Left lung (tissue), 10 donors: Measurements from ENCODE around the gene ADAP1. TPM values are rescaled to one million over a fixed set of nuclear protein-coding genes. Genes with fewer than 3 reads are reported as not detected.

Source experiments
- ATAC-seq: fragments of 200-7000 bp; cut with Tn5 transposase; one replicate; pipeline ENCODE4 v1.9.1; 2020; ENCODE audit warnings: moderate library complexity
- DNase-seq, 4 donors: peaks; one replicate each; pipeline ENCODE4 v3.0.0-alpha.2; 2013 to 2020
- H3K27ac ChIP-seq, 2 donors: fragments of 200-600 bp; sonication (generic) in 1 of 2; one replicate each; pipeline versions ENCODE4 v1.5.0 to v1.8.0; 2020 to 2021
- H3K27me3 ChIP-seq, 2 donors: fragments of 200-600 bp; sonication (generic) in 1 of 2; one replicate each; pipeline versions ENCODE4 v1.5.0 to v1.8.0; 2020 to 2021
- H3K36me3 ChIP-seq, 2 donors: fragments of 200-600 bp; sonication (generic) in 1 of 2; one replicate each; pipeline versions ENCODE4 v1.5.0 to v1.8.0; 2020 to 2021
- H3K4me1 ChIP-seq, 2 donors: fragments of 200-600 bp; one replicate each; pipeline ENCODE4 v1.8.0; 2021
- H3K4me3 ChIP-seq, 2 donors: fragments of 200-600 bp; sonication (generic) in 1 of 2; one replicate each; pipeline versions ENCODE4 v1.5.0 to v1.8.0; 2020 to 2021; ENCODE audit warnings: mild to moderate bottlenecking in 1 of 2
- H3K9me3 ChIP-seq, 2 donors: fragments of 200-600 bp; sonication (generic) in 1 of 2; one replicate each; pipeline versions ENCODE4 v1.5.0 to v1.8.0; 2020 to 2021
- CTCF ChIP-seq, 2 donors: fragments of 200-600 bp; sonication (generic) in 1 of 2; IDR thresholded peaks; one replicate each; pipeline versions ENCODE4 v1.5.0 to v1.8.0; 2021; ENCODE audit warnings: antibody characterized with exemption in 2 of 2
- intact Hi-C, 2 donors: fragments of 100-400 bp; cut with DNase I; formaldehyde crosslinking; loops; one replicate each; pipeline versions ENCODE4 v1.11.2 to v1.14.2; 2022
- polyA plus RNA-seq, 6 donors: library from polyadenylated mRNA; unstranded; fragments of 120-200 nt; gene quantifications; one replicate each; pipeline ENCODE4 v1.2.1, GENCODE V29; 2013; ENCODE audit not compliant: insufficient read length in 6 of 6
- total RNA-seq, 2 donors: library from RNA; stranded (reverse); fragmentation: NEBNext Ultra II Directional; extraction: Animal tissue kit (Norgen Biotek cat#: 25700); gene quantifications; one replicate each; pipeline ENCODE4 v1.2.1, GENCODE V29; 2021
- donor health status: DM: no; HTN: yes; CAD: no.
- donor health status: DM: no; HTN: no; CAD: no.

The ADAP1 gene
- total and polyA plus RNA-seq, 8 donors: 5.1 to 35.1 (median 8.5) TPM

DNA sequence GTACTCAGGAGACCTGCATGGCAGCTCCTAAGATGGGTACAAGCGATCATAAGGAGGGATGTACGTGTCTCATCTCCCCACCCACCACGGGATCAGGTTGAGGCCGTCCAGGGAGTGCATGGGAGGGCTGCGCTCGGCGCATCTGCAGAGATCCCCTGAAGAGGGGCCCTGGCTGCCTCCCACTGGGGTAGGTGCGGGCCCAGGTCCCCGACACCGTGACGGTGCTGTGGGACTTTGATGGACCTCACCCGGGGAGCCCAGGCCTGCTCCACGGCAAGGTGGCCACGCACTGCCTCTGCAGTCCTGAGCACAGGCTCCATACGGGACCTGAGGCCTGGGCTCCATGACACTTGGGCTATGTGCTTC lies 65.5 kb downstream of the ADAP1 start:
- Histone ChIP-seq H3K4me3 (no peak overlapping the region), H3K36me3 (peaks cover 0 to 71% of the 10 kb centered on the region in 2 donors), H3K27me3 (no peaks in the 10 kb centered on the region), H3K27ac (no peak overlapping the region), H3K4me1 (no peaks in the 10 kb centered on the region), H3K9me3 (no peaks in the 10 kb centered on the region)
- DNase-seq: peak in 1 of 4 donors; percentile 67
- no peak for TF ChIP-seq CTCF (IDR thresholded peaks at IDR 0.05)
- ATAC-seq: no peak
- intact Hi-C loops: no loop called here

- TF ChIP-seq CTCF (IDR thresholded peaks at IDR 0.05): no peak
- Histone ChIP-seq H3K9me3 (no peaks in the 10 kb centered on the region), H3K4me1 (no peaks in the 10 kb centered on the region), H3K27me3 (no peaks in the 10 kb centered on the region), H3K27ac (no peak overlapping the region), H3K4me3 (no peak overlapping the region), H3K36me3 (peaks cover 0 to 64% of the 10 kb centered on the region in 2 donors)
- intact Hi-C loops: no loop called here
- DNase-seq (peak in 1 of 4 donors; percentile 72), ATAC-seq (no peak)
These were observed 66.1 kb downstream of the ADAP1 start for GRCh38 chr7:888081-889024.

DNA sequence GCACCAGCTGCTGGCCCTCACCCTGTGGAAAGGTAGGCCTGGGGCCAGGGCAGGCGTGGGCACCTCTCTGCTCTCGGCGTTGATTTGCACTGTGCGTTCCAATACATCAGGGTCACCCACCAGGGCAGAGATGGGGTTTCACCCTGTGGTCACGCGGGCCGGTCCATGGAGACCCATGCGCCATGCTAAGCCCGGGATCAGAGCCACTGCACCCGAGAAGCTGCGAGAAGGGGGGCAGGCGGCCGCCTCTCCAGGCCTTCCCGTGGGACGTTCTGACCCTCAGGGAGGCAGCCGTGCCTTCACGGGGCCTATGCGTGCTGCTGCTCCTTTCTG lies 67.0 kb downstream of the ADAP1 start:
- no peak for TF ChIP-seq CTCF (IDR thresholded peaks at IDR 0.05)
- ATAC-seq (no peak), DNase-seq (peak in 1 of 4 donors; percentile 71)
- peaks cover 0 to 1% of the 10 kb centered on the region in 2 donors for H3K4me1 ChIP-seq
- no peak overlapping the region for H3K27ac ChIP-seq
- intact Hi-C loops: no loop called here
- no peaks in the 10 kb centered on the region for H3K27me3 ChIP-seq
- peaks cover 0 to 64% of the 10 kb centered on the region in 2 donors for H3K36me3 ChIP-seq
- H3K4me3 ChIP-seq: no peak overlapping the region
- H3K9me3 ChIP-seq: no peaks in the 10 kb centered on the region

GRCh38 chr7:886626-887487 lies 67.6 kb downstream of the ADAP1 start:
- TF ChIP-seq CTCF (IDR thresholded peaks at IDR 0.05): no peak
- intact Hi-C loops: no loop called here

More at GRCh38 chr7:886626-887487, 67.6 kb downstream of the ADAP1 start:
- ATAC-seq (no peak), DNase-seq (peak in 1 of 4 donors; percentile 72)
- Histone ChIP-seq H3K27ac (no peak overlapping the region), H3K4me1 (peaks cover 0 to 7% of the 10 kb centered on the region in 2 donors), H3K4me3 (no peak overlapping the region), H3K9me3 (no peaks in the 10 kb centered on the region), H3K27me3 (no peaks in the 10 kb centered on the region), H3K36me3 (peaks cover 0 to 58% of the 10 kb centered on the region in 2 donors)
